CD4-positive, alpha-beta memory T cell (primary cell): ENCODE data around the gene SRF. TPM values are rescaled to one million over a fixed set of nuclear protein-coding genes. Genes with fewer than 3 reads are reported as not detected.
A peak's percentile ranks its signal among the peaks of the same experiment; 100 is the strongest.

Experiments used
- CTCF ChIA-PET: fragments of 350-600 bp; sonication (Branson Sonifier 250); formaldehyde crosslinking; loops from one replicate; lab custom pipeline; 2021; ENCODE audit warnings: inconsistent platforms; ENCODE audit not compliant: partially characterized antibody; lab: Charles Lee
- POLR2A ChIA-PET: fragments of 350-600 bp; sonication (Branson Sonifier 250); formaldehyde crosslinking; loops from one replicate; lab custom pipeline; 2021; ENCODE audit not compliant: partially characterized antibody; lab: Charles Lee
- DNase-seq, 5 donors: peaks; one replicate each; pipeline versions ENCODE4 v3.0.0 to v3.0.0-alpha.2; 2020 to 2022; ENCODE audit warnings: mixed read lengths in 1 of 5
- H3K27ac ChIP-seq: one replicate; pipeline ENCODE4 v1.7.0; 2013; ENCODE audit warnings: low read depth, low read length
- H3K27me3 ChIP-seq: 2 replicates; pipeline ENCODE4 v1.7.0; 2013; ENCODE audit warnings: mild to moderate bottlenecking, low read length, moderate library complexity; ENCODE audit not compliant: insufficient read depth
- H3K36me3 ChIP-seq: 2 replicates; pipeline ENCODE4 v1.7.0; 2013; ENCODE audit warnings: mild to moderate bottlenecking, low read length, moderate library complexity; ENCODE audit not compliant: insufficient read depth
- H3K4me1 ChIP-seq: 2 replicates; pipeline ENCODE4 v1.7.0; 2013; ENCODE audit warnings: mild to moderate bottlenecking, low read length, moderate library complexity; ENCODE audit not compliant: insufficient read depth
- H3K4me3 ChIP-seq, 2 donors: one replicate each; pipeline ENCODE4 v1.7.0; 2013; ENCODE audit warnings: low read length in 2 of 2, mild to moderate bottlenecking in 1 of 2
- H3K9me3 ChIP-seq, 2 donors: one replicate each; pipeline ENCODE4 v1.7.0; 2013; ENCODE audit warnings: low read length in 2 of 2, control low read depth in 1 of 2; ENCODE audit not compliant: control insufficient read depth in 1 of 2
- H3K27ac Mint-ChIP-seq, 7 donors: one replicate each; pipeline ENCODE4 v1.8.0; 2020 to 2021; ENCODE audit warnings: mixed read lengths in 7 of 7, mild to moderate bottlenecking in 6 of 7, inconsistent platforms in 3 of 7, moderate library complexity in 3 of 7
- H3K27me3 Mint-ChIP-seq, 2 donors: one replicate each; pipeline ENCODE4 v1.8.0; 2020 to 2021; ENCODE audit warnings: mixed read lengths in 2 of 2
- H3K36me3 Mint-ChIP-seq, 2 donors: one replicate each; pipeline ENCODE4 v1.8.0; 2020 to 2021; ENCODE audit warnings: mixed read lengths in 2 of 2, inconsistent platforms in 1 of 2, mild to moderate bottlenecking in 1 of 2
- H3K4me1 Mint-ChIP-seq, 4 donors: one replicate each; pipeline ENCODE4 v1.8.0; 2020 to 2021; ENCODE audit warnings: mixed read lengths in 4 of 4, mild to moderate bottlenecking in 1 of 4
- H3K4me3 Mint-ChIP-seq, 8 donors: one replicate each; pipeline ENCODE4 v1.8.0; 2020 to 2021; ENCODE audit warnings: mixed read lengths in 8 of 8, mild to moderate bottlenecking in 7 of 8, moderate library complexity in 6 of 8, inconsistent platforms in 3 of 8
- H3K9me3 Mint-ChIP-seq, 8 donors: one replicate each; pipeline ENCODE4 v1.8.0; 2020 to 2021; ENCODE audit warnings: mixed read lengths in 8 of 8, mild to moderate bottlenecking in 5 of 8, inconsistent platforms in 3 of 8, moderate library complexity in 1 of 8
- intact Hi-C: fragments of 100-400 bp; cut with micrococcal nuclease; formaldehyde crosslinking; loops from one replicate; pipeline ENCODE4 v1.15.1; 2023
- polyA plus RNA-seq, 2 donors: library from polyadenylated mRNA; unstranded; fragments of 300-500 nt; fragmentation: Illumina TruSeq; gene quantifications; one replicate each; pipeline ENCODE4 v1.2.3, GENCODE V29; 2021
- total RNA-seq, 2 experiments: library from RNA; stranded (reverse); gene quantifications; one replicate each; pipeline ENCODE4 v1.2.3, GENCODE V29; 2021

The SRF gene
- total and polyA plus RNA-seq, 4 experiments from 2014 or later, result 2.3 to 25.0 (median 15.6) TPM

GRCh38 chr6:43228951-43229802 is 58.1 kb downstream of the SRF start, which contains the start of gene DNPH1:
Gene DNPH1, minus strand, starts transcription at chr6:43229481. Its CDS starts 25 bp downstream, at chr6:43229456.
- H3K27ac ChIP-seq, result peak within 1 kb of the TSS; percentile 63
- H3K4me1 ChIP-seq, result peaks cover 49% of the 10 kb centered on the region

DNA sequence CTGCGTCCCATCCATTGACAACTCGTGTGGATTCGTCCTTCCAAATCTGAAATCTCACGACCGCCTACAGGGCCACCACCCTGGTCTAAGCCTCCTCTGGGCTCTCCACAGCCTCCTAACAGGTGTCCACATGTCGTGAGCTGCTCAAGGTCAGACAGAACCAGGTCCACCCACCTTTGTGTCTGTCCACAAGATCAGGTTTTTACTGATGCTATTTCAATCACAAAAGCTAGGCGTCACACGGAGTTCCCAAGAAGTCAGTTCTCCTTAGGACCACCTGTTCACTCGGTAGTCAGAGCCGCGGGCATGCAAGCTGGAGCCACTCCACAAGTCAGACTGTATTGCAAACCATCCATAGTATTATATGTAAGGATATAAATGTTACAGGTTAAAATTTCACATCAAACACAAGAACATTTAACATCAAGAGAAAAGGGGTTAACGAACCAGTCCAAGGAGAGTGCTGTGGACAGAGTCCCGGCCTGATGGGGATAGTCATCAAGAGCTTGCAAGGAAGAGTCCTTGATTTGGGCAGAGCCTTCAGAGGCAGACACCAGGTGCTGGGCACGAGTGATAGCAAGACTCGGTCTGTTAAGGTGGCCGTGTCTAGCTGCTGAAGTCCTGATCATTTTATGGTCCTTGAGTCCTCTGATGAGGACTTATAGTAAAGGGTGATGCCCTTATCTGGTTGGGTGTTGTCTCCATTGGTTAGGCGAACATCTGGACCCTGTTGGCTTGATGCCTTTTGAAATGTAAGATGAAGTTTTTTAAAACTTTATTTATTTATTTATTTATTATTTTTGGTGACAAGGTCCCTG is 58.9 kb downstream of the SRF start:
- no peaks in the 10 kb centered on the region for H3K9me3 Mint-ChIP-seq
- peaks cover 21 to 42% (median 29%) of the 10 kb centered on the region in 4 donors for H3K4me1 Mint-ChIP-seq
- H3K27me3 ChIP-seq, result no peaks in the 10 kb centered on the region
- H3K36me3 ChIP-seq, result no peaks in the 10 kb centered on the region
- peak overlapping the region; percentile 63 for H3K27ac ChIP-seq
- intact Hi-C loops, result loop anchor here (1.0 to 5.0 kb wide), 4 partner anchors 17 to 168 kb away; partner anchors contain the start of genes SRF and ZNF318
- no peak for DNase-seq
- H3K36me3 Mint-ChIP-seq, result peaks cover 0 to 5% of the 10 kb centered on the region in 2 donors
- H3K27me3 Mint-ChIP-seq, result peaks cover 3 to 4% of the 10 kb centered on the region in 2 donors
- ChIA-PET POLR2A (interaction anchor here (0.6 to 3.2 kb wide), 14 partner anchors 8 to 1495 kb away, joined by 3 to 25 read pairs (median 6); partner anchors contain the start of genes CRIP3, CUL9, POLH and POLR1C), CTCF (interaction anchor here (0.9 to 3.0 kb wide), 24 partner anchors 8 to 487 kb away, joined by 3 to 30 read pairs (median 6); partner anchors contain the start of genes CUL9 and RRP36)
- H3K4me1 ChIP-seq, result peaks cover 40% of the 10 kb centered on the region
- peak overlapping the region in 1 of 2 donors; percentile 69 for H3K4me3 ChIP-seq
- peak overlapping the region; percentile 81 to 94 (median 88) for H3K4me3 Mint-ChIP-seq
- no peaks in the 10 kb centered on the region for H3K9me3 ChIP-seq
- peak overlapping the region; percentile 71 to 96 (median 90) for H3K27ac Mint-ChIP-seq

More at GRCh38 chr6:43228951-43229802, 58.1 kb downstream of the SRF start, which contains the start of gene DNPH1:
- peak within 1 kb of the TSS; percentile 94 to 97 (median 95) for H3K27ac Mint-ChIP-seq
- H3K9me3 Mint-ChIP-seq, result no peaks in the 10 kb centered on the region
- DNase-seq, result peak; percentile 71 to 84 (median 79)
- peak within 1 kb of the TSS; percentile 88 to 96 (median 92) for H3K4me3 Mint-ChIP-seq
- intact Hi-C loops, result loop anchor here (1.0 to 5.0 kb wide), 4 partner anchors 18 to 169 kb away; partner anchors contain the start of genes SRF and ZNF318
- peaks cover 4 to 9% of the 10 kb centered on the region in 2 donors for H3K36me3 Mint-ChIP-seq
- peaks cover 26 to 48% (median 34%) of the 10 kb centered on the region in 4 donors for H3K4me1 Mint-ChIP-seq
- H3K36me3 ChIP-seq, result no peaks in the 10 kb centered on the region
- ChIA-PET CTCF (interaction anchor here (0.6 to 3.0 kb wide), 35 partner anchors 9 to 839 kb away, joined by 3 to 30 read pairs (median 4); partner anchors contain the start of genes CUL9 and RRP36), POLR2A (interaction anchor here (0.6 to 3.2 kb wide), 18 partner anchors 9 to 1494 kb away, joined by 3 to 25 read pairs (median 4); partner anchors contain the start of genes ABCC10, CRIP3, CUL7 and CUL9)
- peaks cover 3 to 4% of the 10 kb centered on the region in 2 donors for H3K27me3 Mint-ChIP-seq
- H3K27me3 ChIP-seq, result no peaks in the 10 kb centered on the region
- H3K4me3 ChIP-seq, result peak within 1 kb of the TSS; percentile 11 to 69
- no peaks in the 10 kb centered on the region for H3K9me3 ChIP-seq

DNA sequence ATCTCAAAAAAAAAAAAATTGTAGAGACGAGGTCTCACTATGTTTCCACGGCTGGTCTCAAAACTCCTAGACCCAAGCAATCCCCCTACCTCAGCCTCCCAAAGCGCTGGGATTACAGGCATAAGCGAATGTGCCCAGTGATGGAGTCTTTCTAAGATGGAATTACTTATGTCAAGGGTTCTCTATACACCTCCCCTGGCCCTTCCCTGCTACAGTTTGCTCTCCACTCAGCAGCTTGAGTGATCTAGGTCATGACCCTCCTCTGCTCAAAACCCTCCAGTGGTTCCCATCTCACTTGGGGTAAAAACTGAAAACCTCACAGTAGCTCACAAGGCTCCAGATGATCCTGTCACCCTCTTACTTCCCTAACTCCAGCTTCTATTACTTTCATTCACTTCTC is 60.0 kb downstream of the SRF start:
- intact Hi-C loops, result no loop called here

More for the DNA sequence above, 60.0 kb downstream of the SRF start:
- Mint-ChIP-seq H3K4me3 (peak overlapping the region in 6 of 8 donors; percentile 8 to 44 (median 12)), H3K9me3 (no peaks in the 10 kb centered on the region), H3K36me3 (peaks cover 0 to 5% of the 10 kb centered on the region in 2 donors), H3K27me3 (peaks cover 3 to 4% of the 10 kb centered on the region in 2 donors), H3K27ac (peak overlapping the region in 2 of 7 donors; percentile 26 to 82), H3K4me1 (peaks cover 17 to 34% (median 22%) of the 10 kb centered on the region in 4 donors)
- H3K36me3 ChIP-seq, result no peaks in the 10 kb centered on the region
- H3K4me3 ChIP-seq, result no peak overlapping the region
- H3K4me1 ChIP-seq, result peaks cover 30% of the 10 kb centered on the region
- no peak for DNase-seq
- no peaks in the 10 kb centered on the region for H3K9me3 ChIP-seq
- no peak overlapping the region for H3K27ac ChIP-seq
- ChIA-PET CTCF (interaction anchor here (2.0 to 3.0 kb wide), 2 partner anchors 16 to 21 kb away, joined by 6 to 30 read pairs; no protein-coding TSS in a partner anchor), POLR2A (interaction anchor here (3.1 kb wide), 1 partner anchor 11 kb away, joined by 15 read pairs; no protein-coding TSS in a partner anchor)
- no peaks in the 10 kb centered on the region for H3K27me3 ChIP-seq

Other genes starting within 250 kb of the SRF start
- 10 to 100 TPM; 83.4 to 86.7 TPM for gene CNPY3, start 241.8 kb upstream of the SRF start, total RNA-seq
- gene CNPY3, start 241.8 kb upstream of the SRF start, polyA plus RNA-seq, result 10 to 100 TPM; 92.7 to 95.8 TPM
- gene GNMT, start 210.5 kb upstream of the SRF start, total RNA-seq, result 1 to 10 TPM; 1.1 to 1.2 TPM
- under 1 TPM in 1 of 2 donors, not detected in 1; 0.36 TPM for gene GNMT, start 210.5 kb upstream of the SRF start, polyA plus RNA-seq
- 10 to 100 TPM; 38.9 to 40.5 TPM for gene PEX6, start 192.1 kb upstream of the SRF start, total RNA-seq
- gene PEX6, start 192.1 kb upstream of the SRF start, polyA plus RNA-seq, result 10 to 100 TPM; 14.5 TPM
- gene PPP2R5D, start 186.7 kb upstream of the SRF start, total RNA-seq, result 10 to 100 TPM; 36.6 to 38.0 TPM
- gene PPP2R5D, start 186.7 kb upstream of the SRF start, polyA plus RNA-seq, result 10 to 100 TPM; 22.3 to 30.8 TPM
- 10 to 100 TPM; 36.2 to 36.3 TPM for gene MEA1, start 157.3 kb upstream of the SRF start, total RNA-seq
- gene MEA1, start 157.3 kb upstream of the SRF start, polyA plus RNA-seq, result 100 to 1,000 TPM in 1 of 2 donors, 10 to 100 TPM in 1; 84.7 to 110 TPM
- 10 to 100 TPM; 66.6 to 67.9 TPM for gene KLHDC3, start 157.0 kb upstream of the SRF start, total RNA-seq
- gene KLHDC3, start 157.0 kb upstream of the SRF start, polyA plus RNA-seq, result 100 to 1,000 TPM in 1 of 2 donors, 10 to 100 TPM in 1; 78.3 to 131 TPM
- gene RRP36, start 149.6 kb upstream of the SRF start, total RNA-seq, result 10 to 100 TPM; 56.5 to 58.7 TPM
- gene RRP36, start 149.6 kb upstream of the SRF start, polyA plus RNA-seq, result 10 to 100 TPM; 65.5 to 77.0 TPM
- 10 to 100 TPM; 13.7 to 13.9 TPM for gene CUL7, start 117.4 kb upstream of the SRF start, total RNA-seq
- 1 to 10 TPM; 2.1 to 3.8 TPM for gene CUL7, start 117.4 kb upstream of the SRF start, polyA plus RNA-seq
- gene MRPL2, start 111.8 kb upstream of the SRF start, total RNA-seq, result 10 to 100 TPM; 55.3 to 56.5 TPM
- 10 to 100 TPM; 37.9 to 51.6 TPM for gene MRPL2, start 111.8 kb upstream of the SRF start, polyA plus RNA-seq
- 10 to 100 TPM; 51.6 to 57.0 TPM for gene KLC4, start 111.6 kb upstream of the SRF start, total RNA-seq
- 10 to 100 TPM in 1 of 2 donors, 1 to 10 TPM in 1; 9.7 to 11.5 TPM for gene KLC4, start 111.6 kb upstream of the SRF start, polyA plus RNA-seq
- gene PTK7, start 95.0 kb upstream of the SRF start, total RNA-seq, result under 1 TPM; 0.26 to 0.42 TPM
- under 1 TPM in 1 of 2 donors, not detected in 1; 0.08 TPM for gene PTK7, start 95.0 kb upstream of the SRF start, polyA plus RNA-seq
- gene CUL9, start 10.9 kb downstream of the SRF start, total RNA-seq, result 10 to 100 TPM; 93.8 to 95.2 TPM
- gene CUL9, start 10.9 kb downstream of the SRF start, polyA plus RNA-seq, result 10 to 100 TPM in 1 of 2 donors, 1 to 10 TPM in 1; 8.3 to 16.0 TPM
- 10 to 100 TPM; 32.8 to 34.8 TPM for gene DNPH1, start 58.2 kb downstream of the SRF start, total RNA-seq
- gene DNPH1, start 58.2 kb downstream of the SRF start, polyA plus RNA-seq, result 100 to 1,000 TPM in 1 of 2 donors, 10 to 100 TPM in 1; 93.5 to 159 TPM
- gene TTBK1, start 72.2 kb downstream of the SRF start, total RNA-seq, result under 1 TPM in 1 of 2 experiments, not detected in 1; 0.06 TPM
- gene TTBK1, start 72.2 kb downstream of the SRF start, polyA plus RNA-seq, result not detected
- not detected for gene SLC22A7, start 127.0 kb downstream of the SRF start, total RNA-seq
- not detected for gene SLC22A7, start 127.0 kb downstream of the SRF start, polyA plus RNA-seq
- 1 to 10 TPM; 1.9 to 3.0 TPM for gene CRIP3, start 137.6 kb downstream of the SRF start, total RNA-seq
- gene CRIP3, start 137.6 kb downstream of the SRF start, polyA plus RNA-seq, result not detected
- 10 to 100 TPM; 30.6 to 32.2 TPM for gene ZNF318, start 198.4 kb downstream of the SRF start, total RNA-seq
- 1 to 10 TPM; 1.3 to 6.9 TPM for gene ZNF318, start 198.4 kb downstream of the SRF start, polyA plus RNA-seq